PC-3 (cell line): ENCODE measurements around the gene TFG. TPM values are rescaled to one million over a fixed set of nuclear protein-coding genes. Genes with fewer than 3 reads are reported as not detected.

Experiments
- ATAC-seq: fragments of 200-7000 bp; cut with Tn5 transposase; 2 replicates; pipeline ENCODE4 v1.9.1; 2020; ENCODE audit warnings: mild to moderate bottlenecking, moderate library complexity
- BruUV-seq: library from RNA; stranded (reverse); fragments of 400-500 nt; replicated peaks from 2 replicates; lab custom pipeline; 2021; lab: Mats Ljungman, UMichigan
- CTCF ChIA-PET: fragments of 300-600 bp; sonication (Branson Sonifier 250); formaldehyde crosslinking; loops from one replicate; lab custom pipeline; 2022; ENCODE audit warnings: antibody characterized with exemption; lab: Charles Lee
- POLR2A ChIA-PET: fragments of 300-600 bp; sonication (Branson Sonifier 250); formaldehyde crosslinking; loops from one replicate; lab custom pipeline; 2022; ENCODE audit warnings: antibody characterized with exemption; ENCODE audit not compliant: unreplicated experiment; lab: Charles Lee
- DNase-seq: peaks from one replicate; pipeline ENCODE4 v3.0.0-alpha.2; 2015
- H2AFZ ChIP-seq: fragments of 300-600 bp; sonication (generic); 2 replicates; pipeline ENCODE4 v1.6.0; 2016; ENCODE audit warnings: antibody characterized with exemption, low read length
- H3F3A ChIP-seq: fragments of 300-600 bp; sonication (generic); one replicate; pipeline ENCODE4 v1.6.0; 2017; ENCODE audit warnings: antibody characterized with exemption, low read length, control low read depth, mild to moderate bottlenecking; ENCODE audit not compliant: unreplicated experiment
- H3K27ac ChIP-seq: fragments of 300-600 bp; sonication (generic); 2 replicates; pipeline ENCODE4 v1.5.1; 2016; ENCODE audit warnings: mild to moderate bottlenecking, low read length
- H3K27me3 ChIP-seq: fragments of 300-600 bp; sonication (generic); 2 replicates; pipeline ENCODE4 v1.6.1; 2016; ENCODE audit warnings: low read length, mixed read lengths
- H3K36me3 ChIP-seq: fragments of 300-600 bp; sonication (generic); 2 replicates; pipeline ENCODE4 v1.6.1; 2016; ENCODE audit warnings: low read depth, mixed run types, low read length, mixed read lengths
- H3K4me1 ChIP-seq: fragments of 300-600 bp; sonication (generic); 2 replicates; pipeline ENCODE4 v1.5.1; 2016; ENCODE audit warnings: low read length; ENCODE audit not compliant: insufficient read depth
- H3K4me2 ChIP-seq: fragments of 300-600 bp; sonication (generic); 2 replicates; pipeline ENCODE4 v1.6.0; 2016; ENCODE audit warnings: low read length
- H3K4me3 ChIP-seq: fragments of 300-600 bp; sonication (generic); 2 replicates; pipeline ENCODE4 v1.5.1; 2016; ENCODE audit warnings: mild to moderate bottlenecking, low read length, mixed read lengths
- H3K79me2 ChIP-seq: fragments of 300-600 bp; sonication (generic); 2 replicates; pipeline ENCODE4 v1.6.1; 2017; ENCODE audit warnings: low read length, mixed read lengths
- H3K9ac ChIP-seq: fragments of 300-600 bp; sonication (generic); 2 replicates; pipeline ENCODE4 v1.6.0; 2016; ENCODE audit warnings: mild to moderate bottlenecking, low read length
- H3K9me2 ChIP-seq: fragments of 300-600 bp; sonication (generic); replicated peaks from 2 replicates; pipeline ENCODE4 v1.6.1; 2016; ENCODE audit warnings: mixed run types, low read length, mixed read lengths
- H3K9me3 ChIP-seq: fragments of 300-600 bp; sonication (generic); 2 replicates; pipeline ENCODE4 v1.6.1; 2016; ENCODE audit warnings: low read length, mixed read lengths
- H4K20me1 ChIP-seq: fragments of 300-600 bp; sonication (generic); 2 replicates; pipeline ENCODE4 v1.6.1; 2016; ENCODE audit warnings: low read length, mixed read lengths
- EZH2 ChIP-seq: fragments of 300-600 bp; sonication (generic); IDR thresholded peaks from one replicate; pipeline ENCODE4 v1.6.1; 2017; ENCODE audit warnings: antibody characterized with exemption, mild to moderate bottlenecking, low read length; ENCODE audit not compliant: unreplicated experiment
- EZH2phosphoT487 ChIP-seq: fragments of 300-600 bp; sonication (generic); IDR thresholded peaks from 2 replicates; pipeline ENCODE4 v1.6.1; 2018; ENCODE audit warnings: mild to moderate bottlenecking, antibody characterized with exemption, low read length, borderline replicate concordance
- intact Hi-C: fragments of 100-400 bp; cut with micrococcal nuclease; formaldehyde crosslinking; loops from 2 replicates; pipeline ENCODE4 v1.9.0; 2023
- total RNA-seq: library from RNA; depleted of rRNA; stranded (reverse); fragments of >200 nt; gene quantifications from 2 replicates; pipeline ENCODE4 v1.2.3, GENCODE V29; 2014
- TF ChIP-seq, protein P1 (sequence below): fragments of 300-600 bp; sonication (generic); conservative IDR thresholded peaks from 2 replicates; pipeline ENCODE4 v1.5.1; 2017; ENCODE audit warnings: antibody characterized with exemption, low read depth, mild to moderate bottlenecking, low read length

Gene TFG
- total RNA-seq, 1 experiment from 2014 or later: 97.9 TPM

DNA sequence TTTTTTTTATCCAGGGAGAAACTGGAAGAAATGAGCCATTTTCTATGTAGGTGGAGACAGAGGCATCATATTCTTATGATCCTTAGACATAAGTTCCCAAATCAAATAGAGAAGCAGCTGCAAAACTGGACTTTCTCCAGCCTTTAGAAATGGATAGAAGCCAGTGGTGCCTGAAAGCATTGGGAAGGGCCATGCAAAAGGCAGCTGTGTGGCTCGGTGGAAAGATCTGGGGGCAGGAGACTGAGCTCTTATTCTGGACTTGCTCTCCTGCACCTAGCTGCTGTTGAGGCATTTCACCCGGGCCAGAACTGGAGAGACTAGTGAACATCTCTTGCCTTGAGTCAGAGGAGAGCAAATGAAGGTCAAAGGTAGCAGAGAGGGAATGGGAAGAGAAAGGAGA lies 73.1 kb downstream of the TFG start:
- ATAC-seq (no peak), DNase-seq (no peak)
- peaks cover 11% of the 10 kb centered on the region; the same call in 1 of the 2 replicates for H3K9me3 ChIP-seq
- H3K36me3 ChIP-seq: peaks cover 13% of the 10 kb centered on the region
- H2AFZ ChIP-seq: no peak overlapping the region
- no peaks in the 10 kb centered on the region for H3K9me2 ChIP-seq
- H3K27ac ChIP-seq: no peak overlapping the region
- intact Hi-C loops: no loop called here
- POLR2A ChIA-PET: interaction anchor here (0.6 kb wide), 1 partner anchor 79 kb away, joined by 6 read pairs; no protein-coding TSS in a partner anchor
- TF ChIP-seq EZH2phosphoT487: no peak
- TF ChIP-seq EZH2: no peak
- TF ChIP-seq, protein P1, sequence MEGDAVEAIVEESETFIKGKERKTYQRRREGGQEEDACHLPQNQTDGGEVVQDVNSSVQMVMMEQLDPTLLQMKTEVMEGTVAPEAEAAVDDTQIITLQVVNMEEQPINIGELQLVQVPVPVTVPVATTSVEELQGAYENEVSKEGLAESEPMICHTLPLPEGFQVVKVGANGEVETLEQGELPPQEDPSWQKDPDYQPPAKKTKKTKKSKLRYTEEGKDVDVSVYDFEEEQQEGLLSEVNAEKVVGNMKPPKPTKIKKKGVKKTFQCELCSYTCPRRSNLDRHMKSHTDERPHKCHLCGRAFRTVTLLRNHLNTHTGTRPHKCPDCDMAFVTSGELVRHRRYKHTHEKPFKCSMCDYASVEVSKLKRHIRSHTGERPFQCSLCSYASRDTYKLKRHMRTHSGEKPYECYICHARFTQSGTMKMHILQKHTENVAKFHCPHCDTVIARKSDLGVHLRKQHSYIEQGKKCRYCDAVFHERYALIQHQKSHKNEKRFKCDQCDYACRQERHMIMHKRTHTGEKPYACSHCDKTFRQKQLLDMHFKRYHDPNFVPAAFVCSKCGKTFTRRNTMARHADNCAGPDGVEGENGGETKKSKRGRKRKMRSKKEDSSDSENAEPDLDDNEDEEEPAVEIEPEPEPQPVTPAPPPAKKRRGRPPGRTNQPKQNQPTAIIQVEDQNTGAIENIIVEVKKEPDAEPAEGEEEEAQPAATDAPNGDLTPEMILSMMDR: no peak
- H3K27me3 ChIP-seq: no peaks in the 10 kb centered on the region
- peaks cover 17% of the 10 kb centered on the region for H3K4me1 ChIP-seq
- H3K79me2 ChIP-seq: no peaks in the 10 kb centered on the region
- no peak overlapping the region for H3K4me3 ChIP-seq
- BruUV-seq: no TSS peak
- H4K20me1 ChIP-seq: no peaks in the 10 kb centered on the region
- no peak overlapping the region for H3K4me2 ChIP-seq
- CTCF ChIA-PET: no interaction called here
- H3F3A ChIP-seq: no peaks in the 10 kb centered on the region
- H3K9ac ChIP-seq: no peak overlapping the region

- Histone ChIP-seq H4K20me1 (no peaks in the 10 kb centered on the region), H3K36me3 (peaks cover 14% of the 10 kb centered on the region), H3K27me3 (no peaks in the 10 kb centered on the region), H3K4me3 (no peak overlapping the region), H3K9me2 (no peaks in the 10 kb centered on the region), H3K9ac (no peak overlapping the region), H3K4me1 (peaks cover 17% of the 10 kb centered on the region), H3K27ac (no peak overlapping the region), H2AFZ (no peak overlapping the region), H3K4me2 (no peak overlapping the region), H3K79me2 (no peaks in the 10 kb centered on the region), H3F3A (no peaks in the 10 kb centered on the region), H3K9me3 (peaks cover 11% of the 10 kb centered on the region; the same call in 1 of the 2 replicates)
- ATAC-seq (no peak), DNase-seq (no peak)
- POLR2A ChIA-PET: no interaction called here
- intact Hi-C loops: no loop called here
- no peak for TF ChIP-seq EZH2
- CTCF ChIA-PET: no interaction called here
- BruUV-seq: no TSS peak
Measured at GRCh38 chr3:100782906-100783305, 73.6 kb downstream of the TFG start.

DNA sequence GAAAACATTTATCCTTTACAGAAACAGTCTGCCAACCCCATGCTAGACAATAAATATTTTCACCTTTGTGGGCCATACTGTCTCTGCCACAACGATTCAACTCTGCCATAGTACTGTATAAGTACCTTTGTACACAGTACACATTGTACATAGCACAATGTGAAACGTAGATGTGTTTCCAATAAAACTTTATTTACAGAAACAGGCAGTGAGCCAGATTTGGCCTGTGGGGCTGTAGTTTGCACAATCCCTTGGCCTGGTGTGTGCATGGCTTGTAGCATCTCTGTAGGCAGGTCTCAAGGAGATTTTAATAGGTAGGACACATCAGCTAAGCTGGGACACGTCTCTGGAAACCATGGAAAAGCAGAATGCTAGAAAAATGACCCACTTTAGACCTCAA lies 74.3 kb downstream of the TFG start:
- POLR2A ChIA-PET: no interaction called here
- DNase-seq (no peak), ATAC-seq (no peak)
- Histone ChIP-seq H3K9me2 (no peaks in the 10 kb centered on the region), H2AFZ (no peak overlapping the region), H3K4me3 (no peak overlapping the region), H4K20me1 (no peaks in the 10 kb centered on the region), H3F3A (no peaks in the 10 kb centered on the region), H3K4me2 (no peak overlapping the region), H3K27ac (no peak overlapping the region), H3K36me3 (peaks cover 14% of the 10 kb centered on the region), H3K79me2 (no peaks in the 10 kb centered on the region), H3K27me3 (no peaks in the 10 kb centered on the region), H3K9me3 (peaks cover 11% of the 10 kb centered on the region; the same call in 1 of the 2 replicates), H3K4me1 (peaks cover 17% of the 10 kb centered on the region), H3K9ac (no peak overlapping the region)
- no peak for TF ChIP-seq EZH2
- TF ChIP-seq, protein P1: no peak
- no peak for TF ChIP-seq EZH2phosphoT487
- BruUV-seq: no TSS peak
- CTCF ChIA-PET: no interaction called here
- intact Hi-C loops: no loop called here
